Neuronal stem cell (in vitro differentiated cells): ENCODE measurements around the gene C2CD3.
A peak's percentile ranks its signal among the peaks of the same experiment; 100 is the strongest.

Experiments used
- DNase-seq: peaks from one replicate; pipeline ENCODE4 v3.0.0-alpha.2; 2013; ENCODE audit warnings: low spot score
- H2AFZ ChIP-seq: one replicate; pipeline ENCODE4 v1.6.1; 2013; ENCODE audit warnings: mild to moderate bottlenecking, low read length, inconsistent platforms
- H2AK5ac ChIP-seq: 2 replicates; pipeline ENCODE4 v1.6.1; 2013; ENCODE audit warnings: low read depth, mild to moderate bottlenecking, inconsistent platforms, low read length, moderate library complexity, mixed read lengths
- H2BK120ac ChIP-seq: 2 replicates; pipeline ENCODE4 v1.6.1; 2013; ENCODE audit warnings: low read depth, mild to moderate bottlenecking, inconsistent platforms, low read length, moderate library complexity, mixed read lengths
- H2BK12ac ChIP-seq: one replicate; pipeline ENCODE4 v1.6.1; 2013; ENCODE audit warnings: low read length, inconsistent platforms
- H2BK15ac ChIP-seq: 2 replicates; pipeline ENCODE4 v1.6.1; 2013; ENCODE audit warnings: mild to moderate bottlenecking, low read length, inconsistent platforms, mixed read lengths
- H2BK5ac ChIP-seq: one replicate; pipeline ENCODE4 v1.6.1; 2013; ENCODE audit warnings: inconsistent platforms, mild to moderate bottlenecking, low read length, moderate library complexity
- H3K14ac ChIP-seq: one replicate; pipeline ENCODE4 v1.6.1; 2013; ENCODE audit warnings: low read length, inconsistent platforms
- H3K18ac ChIP-seq: 2 replicates; pipeline ENCODE4 v1.6.1; 2013; ENCODE audit warnings: low read length, inconsistent platforms
- H3K23ac ChIP-seq: 2 replicates; pipeline ENCODE4 v1.6.1; 2013; ENCODE audit warnings: low read depth, mild to moderate bottlenecking, mixed read lengths, low read length, inconsistent platforms; ENCODE audit not compliant: poor library complexity
- H3K27ac ChIP-seq: replicated peaks from 3 replicates; pipeline ENCODE4 v1.5.1; 2013; ENCODE audit warnings: low read length, inconsistent platforms
- H3K27me3 ChIP-seq, 3 experiments: 2 replicates each; pipeline ENCODE4 v1.6.1; 2013; ENCODE audit warnings: low read length in 3 of 3, mild to moderate bottlenecking in 2 of 3, inconsistent platforms in 1 of 3, low read depth in 1 of 3, mixed read lengths in 1 of 3, moderate library complexity in 1 of 3; ENCODE audit not compliant: control insufficient read depth in 3 of 3, insufficient read depth in 3 of 3
- H3K36me3 ChIP-seq, 2 donors: replicated peaks in 1 of 2; 2 replicates each; pipeline ENCODE4 v1.6.1; 2013; ENCODE audit warnings: low read length in 2 of 2; ENCODE audit not compliant: control insufficient read depth in 2 of 2, insufficient read depth in 2 of 2
- H3K4ac ChIP-seq: 2 replicates; pipeline ENCODE4 v1.6.1; 2013; ENCODE audit warnings: inconsistent platforms, mild to moderate bottlenecking, low read length, moderate library complexity
- H3K4me1 ChIP-seq, 2 donors: 1 replicate in 1 of 2; 2 replicates in 1 of 2; pipeline ENCODE4 v1.6.1; 2013; ENCODE audit warnings: low read length in 2 of 2, low read depth in 1 of 2; ENCODE audit not compliant: control insufficient read depth in 2 of 2, insufficient read depth in 1 of 2
- H3K4me2 ChIP-seq: one replicate; pipeline ENCODE4 v1.6.1; 2013; ENCODE audit warnings: mild to moderate bottlenecking, low read length, inconsistent platforms; ENCODE audit not compliant: insufficient read depth, poor library complexity, severe bottlenecking
- H3K4me3 ChIP-seq, 2 donors: 2 replicates each; pipeline ENCODE4 v1.5.1; 2013; ENCODE audit warnings: low read length in 2 of 2, mild to moderate bottlenecking in 2 of 2, inconsistent platforms in 1 of 2, moderate library complexity in 1 of 2
- H3K79me1 ChIP-seq: one replicate; pipeline ENCODE4 v1.6.1; 2013; ENCODE audit warnings: low read depth, mild to moderate bottlenecking, inconsistent platforms, low read length, moderate library complexity
- H3K9ac ChIP-seq: one replicate; pipeline ENCODE4 v1.6.1; 2013; ENCODE audit warnings: mild to moderate bottlenecking, low read depth, low read length, inconsistent platforms; ENCODE audit not compliant: poor library complexity
- H3K9me3 ChIP-seq, 2 donors: replicated peaks in 1 of 2; 2 replicates each; pipeline versions ENCODE3 to v1.6.1; 2013; ENCODE audit warnings: low read length in 2 of 2, mild to moderate bottlenecking in 2 of 2, inconsistent platforms in 1 of 2, low read depth in 1 of 2, mixed read lengths in 1 of 2, moderate library complexity in 1 of 2; ENCODE audit not compliant: control insufficient read depth in 2 of 2, insufficient read depth in 1 of 2
- H4K8ac ChIP-seq: one replicate; pipeline ENCODE4 v1.6.1; 2013; ENCODE audit warnings: low read depth, mild to moderate bottlenecking, inconsistent platforms, low read length, moderate library complexity
- H4K91ac ChIP-seq: one replicate; pipeline ENCODE4 v1.6.1; 2013; ENCODE audit warnings: low read length, low read depth, mild to moderate bottlenecking, inconsistent platforms; ENCODE audit not compliant: poor library complexity
- WGBS, 2 donors: extraction: QIAGEN DNeasy Blood & Tissue Kit; methylation state at CpG; one replicate each; pipeline ENCODE4 v1.1.7; 2013; ENCODE audit warnings: missing lambda C conversion rate in 2 of 2, mixed read lengths in 1 of 2; ENCODE audit not compliant: insufficient read length in 2 of 2, insufficient replicate concordance in 1 of 2; ENCODE audit errors: extremely low coverage in 2 of 2; 5-methylcytosine and 5-hydroxymethylcytosine counted together

Gene C2CD3

DNA sequence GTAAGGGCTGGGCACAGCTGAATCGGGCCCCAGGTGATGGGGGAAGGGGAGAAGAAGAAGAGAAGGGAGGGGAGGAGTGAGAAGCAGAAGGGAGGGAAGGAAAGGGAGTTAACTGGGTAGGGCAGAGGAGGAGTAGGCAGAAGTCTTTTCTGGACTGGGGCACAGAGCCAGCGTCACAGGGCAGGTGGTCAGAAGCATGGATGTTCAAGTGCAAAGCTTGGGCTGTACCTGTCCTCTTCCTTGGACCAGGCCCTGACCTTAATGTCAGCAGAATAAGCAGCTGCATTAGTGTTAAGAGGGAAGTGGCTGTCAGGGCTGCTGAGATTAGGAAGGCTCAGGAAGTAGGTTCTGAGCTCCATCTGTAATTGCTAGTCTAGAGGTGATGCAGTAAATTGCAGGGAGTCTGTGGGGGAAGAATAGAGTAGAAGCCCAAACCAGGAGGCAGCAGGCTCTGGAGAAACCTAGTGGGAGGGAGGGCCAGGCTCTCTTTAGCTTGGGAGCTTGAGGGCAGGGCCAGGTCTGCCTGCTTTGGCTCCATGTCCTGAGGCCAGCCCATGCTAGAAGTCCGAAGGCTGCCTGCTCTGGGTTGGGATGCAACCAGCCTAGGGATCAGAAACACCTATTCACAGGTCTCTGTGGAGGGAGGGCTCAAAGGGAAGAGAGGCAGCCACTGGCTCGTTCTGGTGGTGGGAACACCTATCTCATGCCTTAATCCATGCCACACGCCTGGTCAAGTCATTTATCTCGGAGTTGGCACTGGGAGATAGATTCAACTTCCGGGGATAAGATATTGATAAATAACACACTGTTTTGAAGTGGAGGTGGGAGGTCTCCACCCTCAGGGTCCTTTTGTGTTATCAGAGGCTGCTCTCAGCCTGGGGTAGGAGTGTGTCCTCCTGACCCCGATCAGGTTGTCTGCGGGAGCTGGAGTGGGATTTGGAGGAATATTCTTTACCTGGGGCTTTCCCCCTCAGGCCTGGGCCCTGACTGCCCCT is 160.2 kb downstream of the C2CD3 start:
- H3K27ac ChIP-seq: no peak overlapping the region
- no peaks in the 10 kb centered on the region for H3K79me1 ChIP-seq
- H2BK12ac ChIP-seq: no peak overlapping the region
- no peak overlapping the region for H3K14ac ChIP-seq
- no peaks in the 10 kb centered on the region for H3K27me3 ChIP-seq
- no peak overlapping the region for H3K4me2 ChIP-seq
- peaks cover 0 to 2% of the 10 kb centered on the region in 2 donors for H3K4me1 ChIP-seq
- H3K9me3 ChIP-seq: no peaks in the 10 kb centered on the region
- no peak overlapping the region for H4K8ac ChIP-seq
- H2BK5ac ChIP-seq: no peak overlapping the region
- no peak overlapping the region for H3K18ac ChIP-seq
- no peak overlapping the region for H2BK15ac ChIP-seq
- WGBS, 2 donors: no CpG with 5 or more reads among the region's 9 CpGs
- no peak overlapping the region for H3K4me3 ChIP-seq
- peak overlapping the region; percentile 24 for H3K9ac ChIP-seq
- H3K36me3 ChIP-seq: peaks cover 6 to 39% of the 10 kb centered on the region in 2 donors
- no peak overlapping the region for H3K23ac ChIP-seq
- H2BK120ac ChIP-seq: no peak overlapping the region
- no peak overlapping the region for H3K4ac ChIP-seq
- H2AK5ac ChIP-seq: no peak overlapping the region
- DNase-seq: no peak
- no peak overlapping the region for H4K91ac ChIP-seq
- no peak overlapping the region for H2AFZ ChIP-seq

DNA sequence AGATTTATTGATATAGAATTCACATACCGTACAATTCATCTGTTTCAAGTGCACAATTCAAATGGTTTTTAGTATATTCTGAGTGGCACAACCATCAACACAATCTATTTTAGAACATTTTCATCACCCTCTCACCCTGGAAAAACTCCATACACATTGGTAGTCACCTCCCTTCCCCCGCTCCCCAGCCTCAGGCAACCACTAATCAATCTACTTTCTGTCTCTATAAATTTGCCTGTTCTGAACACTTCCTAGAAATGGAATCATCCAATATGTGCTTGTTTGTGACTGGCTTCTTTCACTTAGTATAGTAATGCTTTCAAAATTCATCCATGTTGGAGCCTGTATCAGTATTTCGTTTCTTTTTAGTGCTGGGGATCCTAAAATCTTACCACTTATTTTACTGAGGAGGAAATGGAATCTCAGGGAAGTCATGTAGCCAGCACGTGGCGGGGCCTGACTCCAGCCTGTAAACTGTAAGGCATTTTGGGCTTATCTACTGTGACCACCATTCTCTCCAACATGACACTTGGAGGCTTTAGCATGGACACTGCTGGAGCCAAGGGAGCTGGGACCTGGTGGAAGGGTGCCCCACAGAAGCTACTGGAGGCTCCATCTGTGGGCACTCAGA is 161.0 kb downstream of the C2CD3 start:
- Histone ChIP-seq H2BK5ac (no peak overlapping the region), H3K79me1 (no peaks in the 10 kb centered on the region), H4K91ac (no peak overlapping the region), H3K14ac (no peak overlapping the region), H3K4me1 (peaks cover 0 to 2% of the 10 kb centered on the region in 2 donors), H3K9me3 (no peaks in the 10 kb centered on the region), H3K4me2 (no peak overlapping the region), H2AFZ (no peak overlapping the region), H3K9ac (peak overlapping the region; percentile 24), H3K18ac (no peak overlapping the region), H4K8ac (no peak overlapping the region), H3K4ac (no peak overlapping the region), H3K4me3 (no peak overlapping the region), H3K27me3 (no peaks in the 10 kb centered on the region), H2BK15ac (no peak overlapping the region), H3K27ac (no peak overlapping the region), H2BK120ac (no peak overlapping the region), H3K36me3 (peaks cover 6 to 38% of the 10 kb centered on the region in 2 donors), H2BK12ac (no peak overlapping the region), H2AK5ac (no peak overlapping the region), H3K23ac (no peak overlapping the region)
- no CpG with 5 or more reads among the region's 5 CpGs for WGBS, 2 donors
- DNase-seq: no peak

DNA sequence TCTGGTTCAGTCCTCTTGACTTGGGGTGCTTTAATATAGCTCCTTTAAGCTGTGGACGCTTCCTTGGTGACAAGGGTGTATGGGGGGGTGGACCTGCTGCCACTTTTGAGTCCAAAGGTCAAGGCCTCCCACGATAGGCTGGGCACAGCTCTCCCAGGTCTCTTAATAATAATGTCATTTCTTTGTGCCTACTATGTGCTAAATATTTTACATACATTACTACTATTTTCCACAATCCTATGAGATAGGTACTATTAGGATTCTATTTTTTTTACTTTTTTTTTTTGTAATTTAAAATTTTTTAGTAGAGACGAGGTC is 161.6 kb downstream of the C2CD3 start:
- no peak overlapping the region for H3K23ac ChIP-seq
- no peak overlapping the region for H3K4ac ChIP-seq
- no peak overlapping the region for H2BK5ac ChIP-seq
- no peak overlapping the region for H3K9ac ChIP-seq
- DNase-seq: no peak
- no peak overlapping the region for H3K27ac ChIP-seq
- no peaks in the 10 kb centered on the region for H3K79me1 ChIP-seq
- H4K91ac ChIP-seq: no peak overlapping the region
- no peak overlapping the region for H2AK5ac ChIP-seq
- no peak overlapping the region for H4K8ac ChIP-seq
- H2BK120ac ChIP-seq: no peak overlapping the region
- no peak overlapping the region for H2BK12ac ChIP-seq
- H2BK15ac ChIP-seq: no peak overlapping the region
- H3K27me3 ChIP-seq: no peaks in the 10 kb centered on the region
- no CpG with 5 or more reads among the region's 3 CpGs for WGBS, 2 donors
- no peak overlapping the region for H3K4me3 ChIP-seq
- H3K4me1 ChIP-seq: peaks cover 0 to 2% of the 10 kb centered on the region in 2 donors
- H2AFZ ChIP-seq: no peak overlapping the region
- H3K14ac ChIP-seq: no peak overlapping the region
- no peaks in the 10 kb centered on the region for H3K9me3 ChIP-seq
- H3K18ac ChIP-seq: no peak overlapping the region
- no peak overlapping the region for H3K4me2 ChIP-seq
- H3K36me3 ChIP-seq: peaks cover 6 to 42% of the 10 kb centered on the region in 2 donors
